Thoracic aorta (tissue), 2 donors: Measurements from ENCODE around the gene FBXO9. TPM values are rescaled to one million over a fixed set of nuclear protein-coding genes. Genes with fewer than 3 reads are reported as not detected.

Experiments used
- ATAC-seq: fragments of 150-250 bp; one replicate; pipeline ENCODE4 v1.8.0; 2017; ENCODE audit warnings: low read depth; ENCODE audit not compliant: insufficient number of reproducible peaks, low FRiP score
- DNase-seq: peaks from one replicate; pipeline ENCODE4 v3.0.0-alpha.2; 2020; ENCODE audit warnings: low spot score
- H3K27ac ChIP-seq, 2 donors: fragments of 200-600 bp; sonication (generic); 1 replicate in 1 of 2; 2 replicates in 1 of 2; pipeline ENCODE4 v1.5.1; 2016; ENCODE audit warnings: mild to moderate bottlenecking in 2 of 2, moderate library complexity in 2 of 2
- H3K27me3 ChIP-seq: fragments of 200-600 bp; sonication (generic); replicated peaks from 2 replicates; pipeline ENCODE4 v1.6.0; 2016; ENCODE audit warnings: mild to moderate bottlenecking; ENCODE audit not compliant: insufficient read depth
- H3K36me3 ChIP-seq: fragments of 200-600 bp; sonication (generic); one replicate; pipeline ENCODE4 v1.5.1; 2016
- H3K4me1 ChIP-seq, 2 donors: fragments of 200-600 bp; sonication (generic); 1 replicate in 1 of 2; 2 replicates in 1 of 2; pipeline versions ENCODE4 v1.5.1 to v1.6.0; 2016; ENCODE audit warnings: low read depth in 2 of 2, mild to moderate bottlenecking in 1 of 2; ENCODE audit not compliant: control insufficient read depth in 1 of 2
- H3K4me3 ChIP-seq: fragments of 200-600 bp; sonication (generic); 2 replicates; pipeline ENCODE4 v1.5.1; 2016; ENCODE audit warnings: mild to moderate bottlenecking
- H3K9me3 ChIP-seq: fragments of 200-600 bp; sonication (generic); 2 replicates; pipeline ENCODE4 v1.5.1; 2016
- CTCF ChIP-seq: fragments of 200-600 bp; sonication (generic); IDR thresholded peaks from one replicate; pipeline ENCODE4 v1.5.1; 2019; ENCODE audit warnings: antibody characterized with exemption
- total RNA-seq, 2 donors: library from RNA; depleted of rRNA; stranded (reverse); fragments of >200 nt; gene quantifications; one replicate each; pipeline versions ENCODE4 v1.1.0 to v1.2.3, GENCODE V29; 2016

The FBXO9 gene
- total RNA-seq, 2 donors from 2014 or later, result 30.1 to 78.2 TPM

GRCh38 chr6:53054532-53054931 lies 10.7 kb upstream of the FBXO9 start:
- Histone ChIP-seq H3K36me3 (no peaks in the 10 kb centered on the region), H3K27ac (no peak overlapping the region), H3K4me3 (no peak overlapping the region), H3K27me3 (no peaks in the 10 kb centered on the region), H3K9me3 (no peaks in the 10 kb centered on the region), H3K4me1 (peaks cover 14 to 35% of the 10 kb centered on the region in 2 donors)
- ATAC-seq (no peak), DNase-seq (no peak)
- TF ChIP-seq CTCF, result no peak

GRCh38 chr6:53055873-53056272 lies 9.3 kb upstream of the FBXO9 start:
- Histone ChIP-seq H3K9me3 (no peaks in the 10 kb centered on the region), H3K27me3 (no peaks in the 10 kb centered on the region), H3K36me3 (no peaks in the 10 kb centered on the region), H3K4me1 (peaks cover 24 to 49% of the 10 kb centered on the region in 2 donors), H3K27ac (no peak overlapping the region), H3K4me3 (no peak overlapping the region)
- no peak for TF ChIP-seq CTCF
- DNase-seq (no peak), ATAC-seq (no peak)

GRCh38 chr6:53056273-53056672 lies 8.9 kb upstream of the FBXO9 start:
- ATAC-seq (no peak), DNase-seq (no peak)
- no peaks in the 10 kb centered on the region for H3K9me3 ChIP-seq
- no peak overlapping the region for H3K27ac ChIP-seq
- no peak for TF ChIP-seq CTCF
- H3K4me3 ChIP-seq, result no peak overlapping the region
- H3K4me1 ChIP-seq, result peaks cover 24 to 50% of the 10 kb centered on the region in 2 donors
- H3K36me3 ChIP-seq, result no peaks in the 10 kb centered on the region
- H3K27me3 ChIP-seq, result no peaks in the 10 kb centered on the region

- H3K4me3 ChIP-seq, result peak overlapping the region; percentile 94
- no peaks in the 10 kb centered on the region for H3K27me3 ChIP-seq
- peak overlapping the region; percentile 33 to 37 for H3K27ac ChIP-seq
- no peak for TF ChIP-seq CTCF
- H3K4me1 ChIP-seq, result peaks cover 24 to 59% of the 10 kb centered on the region in 2 donors
- DNase-seq, result no peak
- ATAC-seq, result no peak
- H3K9me3 ChIP-seq, result no peaks in the 10 kb centered on the region
- H3K36me3 ChIP-seq, result no peaks in the 10 kb centered on the region
Observed at GRCh38 chr6:53058388-53059195, 6.6 kb upstream of the FBXO9 start.

GRCh38 chr6:53059648-53060589 lies 5.3 kb upstream of the FBXO9 start:
- DNase-seq (no peak), ATAC-seq (no peak)
- peaks cover 24 to 61% of the 10 kb centered on the region in 2 donors for H3K4me1 ChIP-seq
- H3K27ac ChIP-seq, result peak overlapping the region; percentile 93 to 94
- peak overlapping the region; percentile 94 for H3K4me3 ChIP-seq
- no peaks in the 10 kb centered on the region for H3K27me3 ChIP-seq
- no peaks in the 10 kb centered on the region for H3K9me3 ChIP-seq
- no peak for TF ChIP-seq CTCF
- no peaks in the 10 kb centered on the region for H3K36me3 ChIP-seq
